Brain microvascular endothelial cell (primary cell): Measurements from ENCODE around the gene CKM.

Experiments
- DNase-seq: peaks from one replicate; pipeline ENCODE4 v3.0.0-alpha.2; 2020
- H3K27ac ChIP-seq: fragments of 250-450 bp; sonication (Bioruptor Pico); 2 replicates; pipeline ENCODE4 v1.5.1; 2020; ENCODE audit warnings: mild to moderate bottlenecking, moderate library complexity
- H3K27me3 ChIP-seq: fragments of 250-450 bp; sonication (Bioruptor Pico); replicated peaks from 2 replicates; pipeline ENCODE4 v1.5.1; 2020; ENCODE audit warnings: mild to moderate bottlenecking
- H3K36me3 ChIP-seq: fragments of 250-450 bp; sonication (Bioruptor Pico); replicated peaks from 2 replicates; pipeline ENCODE4 v1.5.1; 2020; ENCODE audit warnings: mild to moderate bottlenecking
- H3K4me3 ChIP-seq: 2 replicates; pipeline ENCODE4 v1.5.1; 2011; ENCODE audit warnings: low read depth, mild to moderate bottlenecking, control low read depth, low read length, moderate library complexity
- CTCF ChIP-seq: IDR thresholded peaks from 2 replicates; pipeline ENCODE4 v1.5.1; 2011; ENCODE audit warnings: low read depth, mild to moderate bottlenecking, moderate library complexity, low read length, control low read depth, inconsistent platforms; ENCODE audit errors: missing control alignments
- in situ Hi-C: cut with HindIII; loops from 2 replicates; pipeline ENCODE4 v1.10.0; 2017; ENCODE audit warnings: low sequenced_read_pairs, low pct_ligation_motif_present

CKM gene

DNA sequence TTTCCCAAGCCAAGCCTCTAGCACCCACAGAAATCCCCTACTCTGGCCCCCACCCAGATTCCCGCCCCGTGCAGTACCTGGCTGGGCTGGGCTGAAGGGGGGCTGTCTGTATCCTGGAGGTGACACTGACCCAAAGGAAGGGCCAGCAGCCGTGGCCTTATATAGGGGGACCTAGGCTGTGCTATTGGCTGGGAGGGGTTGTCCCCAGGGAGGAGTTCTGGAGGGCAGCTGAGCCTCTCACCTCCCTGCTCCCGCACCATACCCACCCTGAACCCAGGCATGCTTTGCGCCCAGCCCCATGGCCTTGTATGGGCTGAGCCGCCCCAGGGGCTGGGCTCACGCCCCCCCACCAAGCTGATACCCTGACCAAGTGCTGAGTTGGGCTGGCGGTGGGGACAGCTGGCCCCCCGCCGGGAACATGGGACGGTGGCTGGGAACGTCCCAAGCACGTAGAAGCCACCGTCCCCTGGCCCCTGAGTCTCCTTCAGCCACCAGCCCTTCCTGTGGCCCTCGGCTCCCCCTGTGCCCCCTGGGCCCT, at the start of gene CKM:
Gene CKM (minus strand): TSS at position 132 of the 538 bp plus-strand sequence. CDS start 3,162 bp downstream, outside the sequence.
- Histone ChIP-seq H3K4me3 (peak within 1 kb of the TSS; percentile 34), H3K27me3 (peaks cover 7% of the 10 kb centered on the region), H3K27ac (no peak within 1 kb of the TSS), H3K36me3 (no peaks in the 10 kb centered on the region)
- in situ Hi-C loops: no loop called here
- no peak for TF ChIP-seq CTCF
- no peak for DNase-seq

DNA sequence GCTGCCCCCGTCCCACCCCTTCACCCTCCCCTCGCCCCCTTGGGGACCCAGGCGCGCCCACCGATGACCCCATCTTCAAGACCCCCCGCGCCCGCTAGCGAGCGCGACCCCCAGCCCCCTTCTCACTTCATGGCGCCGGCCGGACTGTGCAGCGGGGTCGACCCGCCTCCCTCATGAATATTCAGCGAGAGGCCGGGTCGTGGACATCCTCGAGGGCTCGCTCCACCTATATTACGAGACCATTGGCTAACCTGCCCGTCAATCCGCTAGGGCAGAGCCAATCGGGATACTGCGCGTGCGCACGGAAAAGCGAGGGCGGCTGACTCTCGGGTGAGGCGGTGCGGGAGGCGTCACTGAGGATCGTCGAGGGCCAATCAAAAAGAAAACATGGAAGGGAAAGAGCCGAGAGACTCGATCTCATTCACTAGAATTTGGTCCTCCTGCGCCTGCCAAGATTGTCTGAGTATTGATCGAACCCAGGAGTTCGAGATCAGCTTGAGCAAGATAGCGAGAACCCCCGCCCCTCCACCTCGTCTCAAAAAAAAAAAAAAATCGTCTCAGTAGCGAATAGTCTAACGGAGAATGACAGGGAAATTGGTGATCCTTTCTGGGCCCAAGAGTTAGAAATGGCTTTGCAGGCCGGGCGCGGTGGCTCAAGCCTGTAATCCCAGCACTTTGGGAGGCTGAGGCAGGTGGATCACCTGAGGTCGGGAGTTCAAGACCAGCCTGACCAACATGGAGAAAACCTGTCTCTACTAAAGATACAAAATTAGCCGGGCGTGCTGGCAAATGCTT, 47.9 kb upstream of the CKM start, which contains the start of gene ERCC2:
Gene ERCC2 (minus strand): TSS at position 164 of the 795 bp plus-strand sequence. CDS start 33 bp downstream, at position 131.
- in situ Hi-C loops: no loop called here

DNA sequence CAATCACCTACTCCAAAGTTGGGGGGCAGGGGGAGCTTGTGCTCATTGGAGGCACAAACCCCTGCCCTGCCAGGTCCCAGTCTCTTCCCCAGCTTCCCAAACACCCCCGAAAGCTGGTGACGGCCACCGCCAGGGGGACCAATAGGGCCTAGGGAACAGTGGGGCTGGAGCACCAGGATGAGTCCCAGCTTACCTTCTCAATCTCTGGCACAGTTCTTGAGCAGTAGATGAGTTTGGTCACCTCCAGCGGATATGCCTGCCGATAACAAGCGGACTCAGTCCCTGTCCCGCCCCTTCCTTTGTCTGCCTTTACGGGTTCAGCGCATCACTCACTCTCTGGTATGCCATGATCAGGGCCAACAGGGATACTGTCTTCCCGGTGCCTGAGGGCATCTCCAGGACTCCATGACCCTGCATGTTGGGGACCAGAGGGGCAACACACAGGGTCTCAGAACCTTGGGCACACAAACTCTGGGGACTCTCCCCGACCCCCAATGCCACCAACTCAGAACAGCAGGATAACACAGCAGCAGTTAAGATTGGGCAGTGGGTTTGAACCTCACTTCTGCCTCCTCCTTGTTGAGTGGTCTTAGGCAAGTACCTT, 46.2 kb upstream of the CKM start:
- H3K27me3 ChIP-seq: no peaks in the 10 kb centered on the region
- no peak overlapping the region for H3K27ac ChIP-seq
- no peak overlapping the region for H3K4me3 ChIP-seq
- in situ Hi-C loops: no loop called here
- H3K36me3 ChIP-seq: peaks cover 15% of the 10 kb centered on the region
- no peak for TF ChIP-seq CTCF
- DNase-seq: no peak

More for the DNA sequence above, 47.9 kb upstream of the CKM start, which contains the start of gene ERCC2:
- Histone ChIP-seq H3K27ac (peak within 1 kb of the TSS; percentile 75), H3K4me3 (peak within 1 kb of the TSS; percentile 75), H3K36me3 (peaks cover 6% of the 10 kb centered on the region), H3K27me3 (no peaks in the 10 kb centered on the region)
- no peak for TF ChIP-seq CTCF
- DNase-seq: peak; percentile 100

DNA sequence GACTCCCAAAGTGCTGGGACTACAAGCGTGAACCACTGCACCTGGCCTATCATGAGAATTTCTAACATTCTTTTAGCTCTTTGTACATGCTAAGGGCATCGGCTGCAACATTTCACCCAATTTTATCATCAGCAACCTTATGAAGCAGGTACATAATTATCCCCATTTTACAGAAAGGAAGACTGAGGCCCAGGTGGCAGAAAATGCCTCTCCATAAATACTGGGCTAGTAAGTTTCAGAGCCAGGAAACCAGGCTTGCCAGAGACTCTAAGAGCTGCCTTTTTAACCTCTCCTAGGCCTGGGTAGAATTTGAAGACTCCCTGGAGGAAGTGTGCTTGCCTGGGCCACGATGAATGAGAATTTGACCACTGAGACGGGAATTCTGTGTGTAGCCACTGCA, 45.5 kb upstream of the CKM start:
- no peak for DNase-seq
- no peak overlapping the region for H3K4me3 ChIP-seq
- no peak overlapping the region for H3K27ac ChIP-seq
- TF ChIP-seq CTCF: no peak
- H3K27me3 ChIP-seq: no peaks in the 10 kb centered on the region
- in situ Hi-C loops: no loop called here
- H3K36me3 ChIP-seq: peaks cover 22% of the 10 kb centered on the region

GRCh38 chr19:45364696-45365095, 42.0 kb upstream of the CKM start:
- TF ChIP-seq CTCF: no peak
- DNase-seq: no peak
- H3K27me3 ChIP-seq: no peaks in the 10 kb centered on the region
- H3K27ac ChIP-seq: no peak overlapping the region
- in situ Hi-C loops: no loop called here
- no peak overlapping the region for H3K4me3 ChIP-seq
- H3K36me3 ChIP-seq: peaks cover 50% of the 10 kb centered on the region
